Heart left ventricle (tissue), 13 donors: ENCODE measurements around the gene CSHL1.

Source experiments
- POLR2A ChIP-seq, 2 donors: fragments of 450-650 bp; IDR thresholded peaks; one replicate each; pipeline ENCODE4 v1.6.1; 2017; ENCODE audit warnings: antibody characterized with exemption in 2 of 2, mild to moderate bottlenecking in 2 of 2, moderate library complexity in 2 of 2
- TF ChIP-seq, protein P1 (sequence below), 12 donors: fragments of 200-600 bp; sonication (generic) in 4 of 12; IDR thresholded peaks; one replicate each; pipeline versions ENCODE4 v1.5.0 to v1.8.0; 2018 to 2022; ENCODE audit warnings: antibody characterized with exemption in 12 of 12, mild to moderate bottlenecking in 5 of 12
- donor health status: ischemic (EF 13 %, LVEDD 7.1; RV severe dilation, severe dysfunction).
- donor health status: DM: no; HTN: yes; CAD: no.
- donor health status: DM: no; HTN: no; CAD: no.
- donor health status: ischemic (EF 25% LVEDD 6.9; RV normal size, moderate dysfunction).
- donor health status: ischemic (EF 25% LVEDD 5.7; RV mildly dilated, moderate dysfunction).
- donor health status: ischemic (EF 35%, LVEDD 5.7; RV mildly dilated, moderate dysfunction).
- donor health status: nonischemic (EF 11% LVEDD 7.7; RV severe dilation, severe dysfunction).
- donor health status: DM: yes; HTN: yes; CAD: no.
- donor health status: PGD.
- donor health status: ischemic (EF 29% LVEDD 5.4; RV normal size, mild dysfunction).
- donor health status: nonischemic (EF 23%, LVEDD 6.1; RV moderate dilation, normal function).

DNA sequence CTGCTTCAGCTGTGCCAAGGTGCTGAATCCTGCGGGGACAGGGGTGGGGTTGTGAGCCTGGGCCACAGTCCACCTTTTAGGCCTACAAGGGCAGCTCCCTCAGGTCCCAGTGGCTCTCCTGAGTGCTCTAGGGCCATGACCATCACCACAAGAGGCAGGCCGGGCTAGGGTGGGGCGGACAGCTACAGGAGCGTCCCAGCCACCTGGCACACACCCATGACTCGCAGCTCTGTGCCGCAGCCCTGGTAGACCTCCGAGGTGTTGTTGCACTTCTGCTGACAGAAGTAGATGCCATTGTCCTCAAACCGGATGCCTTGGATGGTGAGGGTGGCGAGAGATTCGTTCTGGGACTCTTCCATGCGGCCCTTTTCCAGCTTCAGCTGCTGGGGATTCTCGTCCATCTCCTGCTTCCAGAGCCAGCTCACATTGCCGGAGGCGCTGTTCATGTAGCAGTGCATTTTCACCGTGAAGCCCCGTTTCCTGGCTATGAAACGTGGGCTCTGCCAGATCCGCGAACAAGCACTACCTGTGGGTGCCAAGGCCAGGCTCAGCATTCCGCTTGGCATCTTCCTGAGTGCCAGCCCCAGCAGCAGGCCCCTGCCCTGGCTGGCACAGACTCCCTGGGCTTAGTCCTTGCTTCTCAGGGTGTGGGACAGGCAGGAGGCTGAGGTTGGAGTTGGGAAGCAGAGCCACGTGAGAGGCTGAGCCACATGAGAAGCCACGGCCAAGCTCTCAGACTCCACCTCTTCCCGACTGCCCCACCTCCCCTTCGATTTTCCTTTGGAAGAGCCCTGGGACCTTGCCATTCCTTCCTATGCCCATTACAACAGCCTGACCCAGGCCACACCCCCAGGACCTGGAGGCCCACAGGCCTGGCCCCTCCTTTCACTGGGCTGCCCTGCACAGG lies 19.1 kb upstream of the CSHL1 start:
- TF ChIP-seq, protein P1, sequence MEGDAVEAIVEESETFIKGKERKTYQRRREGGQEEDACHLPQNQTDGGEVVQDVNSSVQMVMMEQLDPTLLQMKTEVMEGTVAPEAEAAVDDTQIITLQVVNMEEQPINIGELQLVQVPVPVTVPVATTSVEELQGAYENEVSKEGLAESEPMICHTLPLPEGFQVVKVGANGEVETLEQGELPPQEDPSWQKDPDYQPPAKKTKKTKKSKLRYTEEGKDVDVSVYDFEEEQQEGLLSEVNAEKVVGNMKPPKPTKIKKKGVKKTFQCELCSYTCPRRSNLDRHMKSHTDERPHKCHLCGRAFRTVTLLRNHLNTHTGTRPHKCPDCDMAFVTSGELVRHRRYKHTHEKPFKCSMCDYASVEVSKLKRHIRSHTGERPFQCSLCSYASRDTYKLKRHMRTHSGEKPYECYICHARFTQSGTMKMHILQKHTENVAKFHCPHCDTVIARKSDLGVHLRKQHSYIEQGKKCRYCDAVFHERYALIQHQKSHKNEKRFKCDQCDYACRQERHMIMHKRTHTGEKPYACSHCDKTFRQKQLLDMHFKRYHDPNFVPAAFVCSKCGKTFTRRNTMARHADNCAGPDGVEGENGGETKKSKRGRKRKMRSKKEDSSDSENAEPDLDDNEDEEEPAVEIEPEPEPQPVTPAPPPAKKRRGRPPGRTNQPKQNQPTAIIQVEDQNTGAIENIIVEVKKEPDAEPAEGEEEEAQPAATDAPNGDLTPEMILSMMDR (IDR thresholded peaks at IDR 0.05), result no peak
- TF ChIP-seq POLR2A (IDR thresholded peaks at IDR 0.05), result no peak
